Pons (tissue), 1 donor: Measurements from ENCODE around the gene SMIM41.

Experiments
- DNase-seq: peaks from one replicate; pipeline ENCODE4 v3.0.0-alpha.2; 2016; ENCODE audit warnings: low spot score

Gene SMIM41

GRCh38 chr12:52122540-52122871, 43.0 kb downstream of the SMIM41 start:
- DNase-seq = no peak

DNA sequence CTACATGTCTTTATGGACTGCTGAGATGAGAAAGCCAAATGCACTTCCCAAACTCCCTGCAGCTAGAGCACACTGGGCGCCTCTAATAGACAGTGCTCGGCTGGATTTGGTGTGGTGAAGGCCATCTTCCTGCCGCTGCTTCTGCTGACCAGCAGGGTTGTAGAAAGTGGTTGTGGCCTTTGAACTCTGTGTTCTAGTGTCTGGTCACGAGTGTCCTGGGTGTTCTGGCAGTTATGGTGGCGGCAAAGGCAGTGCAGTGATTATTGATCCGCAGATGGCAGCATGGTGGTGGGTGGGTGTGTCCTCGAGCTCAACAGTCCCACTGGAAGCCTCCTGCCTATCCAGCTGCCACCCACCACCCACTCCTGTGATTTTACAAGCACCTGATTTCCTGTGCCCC, 43.4 kb downstream of the SMIM41 start:
- DNase-seq = no peak

- no peak for DNase-seq
These were observed 44.1 kb downstream of the SMIM41 start for GRCh38 chr12:52123487-52124186.

- DNase-seq = no peak
These were observed 46.0 kb downstream of the SMIM41 start for GRCh38 chr12:52125476-52125900.

GRCh38 chr12:52126050-52126604, 46.6 kb downstream of the SMIM41 start:
- no peak for DNase-seq

GRCh38 chr12:52126605-52127578, 47.4 kb downstream of the SMIM41 start:
- no peak for DNase-seq

- no peak for DNase-seq
These were observed 48.4 kb downstream of the SMIM41 start for GRCh38 chr12:52127683-52128450.

DNA sequence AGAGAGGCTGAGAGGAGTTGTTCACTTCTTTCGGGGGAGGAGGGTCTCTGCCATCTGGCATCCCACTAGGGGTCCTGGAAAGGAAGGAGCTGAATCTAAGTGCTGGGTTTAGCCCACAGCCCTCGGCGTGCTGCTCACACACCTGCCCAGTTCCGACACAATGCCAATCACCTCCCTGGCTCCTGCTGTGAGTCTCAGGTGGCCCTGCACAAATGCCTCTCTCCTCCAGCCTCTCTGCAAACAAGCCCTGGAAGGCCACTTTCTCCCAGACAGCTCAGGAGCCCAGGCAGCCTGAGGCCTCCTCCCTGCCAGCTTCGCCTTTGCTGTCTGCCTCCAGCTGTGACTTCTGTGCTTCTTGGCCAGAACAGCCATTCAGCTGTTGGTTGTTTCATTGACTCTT, 51.2 kb downstream of the SMIM41 start:
- no peak for DNase-seq

- DNase-seq = no peak
These were observed 53.3 kb downstream of the SMIM41 start for GRCh38 chr12:52132754-52133161.

DNA sequence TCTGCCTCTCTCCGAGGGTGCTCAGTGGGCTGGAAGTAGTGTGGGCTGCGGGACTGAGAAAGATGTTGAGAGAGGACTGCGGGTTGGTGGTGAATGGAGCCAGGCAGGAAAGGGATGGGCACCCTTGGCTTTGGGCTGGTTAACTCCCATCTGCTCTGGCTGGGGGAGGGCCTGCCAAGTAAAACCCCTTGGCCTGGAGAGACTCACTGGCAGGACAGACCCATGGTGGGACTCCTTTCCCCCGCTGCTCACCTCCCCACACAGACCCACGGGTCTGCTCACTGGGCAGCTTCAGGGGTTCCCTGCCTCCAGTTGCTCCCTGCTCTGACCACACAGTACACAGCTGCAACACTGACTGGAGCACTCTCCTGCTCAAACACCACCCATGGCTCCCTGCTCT, 58.2 kb downstream of the SMIM41 start:
- DNase-seq = no peak

GRCh38 chr12:52139147-52139546, 59.6 kb downstream of the SMIM41 start:
- DNase-seq = no peak

DNA sequence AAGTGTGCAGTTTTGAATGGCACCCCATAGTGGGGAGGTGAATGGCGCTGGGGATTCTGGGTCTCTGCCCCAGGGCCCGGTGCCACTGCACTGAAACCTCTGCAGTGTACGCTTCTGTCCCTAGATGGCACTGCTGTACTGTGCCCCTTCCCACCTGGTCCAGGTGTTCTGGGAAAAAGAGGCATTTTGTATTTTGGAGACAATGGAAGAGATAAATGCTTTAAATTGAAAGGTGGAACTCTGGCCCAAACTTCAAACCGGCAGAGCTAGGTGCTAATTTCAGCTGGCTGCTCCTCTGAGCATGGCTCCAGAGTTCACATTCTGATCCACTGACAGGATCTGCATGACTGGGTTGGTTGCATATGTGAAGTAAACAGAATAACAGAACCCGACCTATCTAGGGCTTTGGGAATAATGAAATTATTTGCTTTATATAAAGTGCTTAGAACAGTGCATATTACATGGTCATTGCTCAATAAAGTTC, 60.1 kb downstream of the SMIM41 start:
- DNase-seq = no peak

GRCh38 chr12:52141306-52141705, 61.8 kb downstream of the SMIM41 start:
- no peak for DNase-seq

GRCh38 chr12:52141875-52142274, 62.4 kb downstream of the SMIM41 start:
- no peak for DNase-seq

- no peak for DNase-seq
These were observed 62.9 kb downstream of the SMIM41 start for GRCh38 chr12:52142431-52142830.

DNA sequence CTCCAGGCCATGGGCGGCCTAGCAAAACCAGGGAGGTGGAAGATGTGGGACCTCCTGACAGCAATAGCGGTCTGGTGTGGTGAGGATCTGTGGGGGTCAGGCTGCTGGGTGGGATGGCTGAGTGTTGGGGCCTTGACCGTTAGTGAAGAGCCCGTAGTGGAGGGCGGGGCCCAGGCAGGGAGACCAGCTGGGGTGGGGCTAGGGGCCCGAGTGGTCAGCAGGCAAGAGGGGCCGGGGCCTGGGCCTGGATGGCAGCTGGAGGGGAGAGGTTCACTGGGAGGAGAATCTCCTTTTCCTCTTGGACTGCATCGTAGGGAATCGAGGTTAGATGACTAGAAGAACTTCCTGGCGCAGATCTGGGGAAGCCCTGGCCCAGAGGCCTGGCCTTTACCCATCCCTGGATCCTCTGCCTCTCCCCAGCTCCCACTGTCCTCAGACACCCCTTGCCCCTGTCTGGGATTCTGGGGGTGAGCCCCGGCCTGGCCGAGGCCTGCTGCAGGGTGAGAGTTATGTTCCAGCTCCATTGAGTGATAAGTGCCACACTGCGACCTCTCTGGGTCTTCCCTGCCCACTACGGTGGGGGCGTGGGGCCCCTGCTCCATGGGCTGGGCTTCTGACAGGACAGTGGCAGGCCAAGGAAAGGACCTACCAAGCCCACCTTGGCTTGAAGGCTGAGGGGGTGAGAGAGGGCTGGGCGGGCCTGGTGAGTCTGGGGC, 65.2 kb downstream of the SMIM41 start:
- DNase-seq = no peak

DNA sequence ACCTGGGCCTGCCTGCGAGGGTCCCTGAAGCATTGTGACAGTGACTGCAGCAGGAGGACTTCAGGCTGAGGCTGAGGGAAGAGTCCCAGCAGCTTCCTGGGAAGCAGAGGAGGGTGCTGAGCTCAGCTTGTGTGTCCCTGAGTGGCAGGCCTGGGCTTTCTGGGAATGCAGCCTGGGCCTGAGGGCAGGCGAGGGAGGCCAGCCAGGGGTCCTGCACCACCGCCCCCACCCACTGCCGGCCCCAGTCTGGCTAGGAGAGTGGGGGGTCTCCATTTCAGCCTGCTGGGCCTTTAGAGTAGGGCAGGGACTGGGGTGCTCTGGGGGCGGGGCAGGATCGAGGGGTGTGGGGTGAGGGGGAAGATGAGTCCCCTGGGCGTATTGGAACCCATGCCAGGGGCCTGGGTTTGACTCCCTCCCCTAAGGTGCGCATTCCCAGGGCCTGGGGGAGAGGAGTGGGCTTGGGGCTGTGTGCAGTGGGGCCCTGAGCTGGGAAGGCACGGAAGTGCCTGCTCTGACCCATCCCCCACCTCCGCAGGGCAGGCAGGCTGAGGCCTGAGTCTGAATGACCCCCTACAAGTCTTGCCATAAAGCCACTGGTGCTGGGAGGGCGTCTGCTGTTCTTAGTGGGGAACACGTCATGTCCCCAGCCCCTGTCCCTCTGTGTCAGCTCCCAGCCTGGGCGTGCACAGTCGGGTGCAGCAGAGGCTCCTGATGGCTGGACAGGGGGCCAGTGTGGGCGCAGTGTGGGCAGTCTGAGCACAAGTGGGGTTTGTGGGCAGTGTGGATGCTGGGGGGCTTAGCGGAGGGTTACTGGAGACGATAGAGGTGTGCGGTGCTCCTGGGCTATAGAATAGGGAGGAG, 66.0 kb downstream of the SMIM41 start:
- DNase-seq = no peak

DNA sequence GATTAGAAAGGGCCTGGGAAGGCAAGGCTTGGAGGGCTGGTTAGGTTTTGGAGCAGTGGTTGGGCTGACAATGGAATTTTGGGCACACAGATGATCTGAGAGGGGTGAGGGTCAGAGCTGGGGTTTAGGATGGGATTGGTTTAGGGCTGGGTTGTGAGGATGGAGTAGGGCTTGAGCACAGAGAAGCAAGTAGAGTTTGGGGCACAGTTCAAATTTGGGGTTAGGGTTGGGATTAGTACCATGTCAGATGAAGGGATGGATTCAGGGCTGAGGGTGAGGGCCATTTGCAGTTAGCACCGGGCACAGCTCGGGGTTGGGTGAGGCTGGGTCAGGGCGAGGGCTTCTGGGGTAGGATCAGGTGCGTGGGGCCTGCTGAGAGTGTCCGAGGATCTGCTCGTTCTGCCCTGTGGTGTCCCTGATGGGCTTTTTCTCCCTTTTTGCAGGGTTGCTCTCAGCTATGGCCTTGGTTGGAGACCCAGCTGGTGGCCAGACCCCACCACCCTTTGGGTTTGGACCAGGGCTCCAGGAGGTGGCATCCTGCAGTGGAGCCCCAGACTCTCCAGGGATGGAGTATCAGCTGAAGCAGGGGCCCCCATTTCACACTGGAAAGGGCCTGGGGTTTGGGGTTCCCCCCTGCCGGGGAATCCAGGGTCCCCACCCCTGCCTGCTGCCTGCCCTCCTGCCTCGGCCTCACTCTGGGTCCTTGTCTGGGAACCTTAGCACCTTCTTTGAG, 66.8 kb downstream of the SMIM41 start:
- DNase-seq = no peak

GRCh38 chr12:52146822-52147366, 67.4 kb downstream of the SMIM41 start:
- no peak for DNase-seq
